ENCODE measurements around the gene ARPC5L. TPM values are rescaled to one million over a fixed set of nuclear protein-coding genes. Genes with fewer than 3 reads are reported as not detected.
A peak's percentile ranks its signal among the peaks of the same experiment; 100 is the strongest.
"Not testable (repeated sequence)": the region's sequence is repeated elsewhere in the genome, so short reads cannot be mapped to it uniquely, and the experiment has no call there.

Gene ARPC5L
- total and polyA plus RNA-seq, 2 experiments from 2014 or later: 24.3 to 88.8 TPM

DNA sequence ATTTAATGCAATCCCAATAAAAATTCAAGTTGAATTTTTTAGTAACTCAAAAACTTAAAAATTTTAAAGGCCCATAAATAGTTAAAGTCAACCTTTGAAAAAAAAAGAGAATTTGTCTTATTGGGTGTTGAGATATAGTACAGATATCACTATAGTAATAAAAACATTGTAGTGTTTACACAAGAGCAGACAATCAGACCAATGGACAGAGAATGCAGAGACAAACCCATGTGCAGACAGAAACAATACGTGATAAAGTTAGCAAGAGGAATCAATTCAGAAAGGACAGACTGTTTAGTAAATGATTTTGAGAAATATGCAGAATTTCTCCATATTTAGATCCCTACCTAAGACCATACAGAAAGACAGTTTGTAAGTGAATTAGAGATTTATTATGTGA lies 45.0 kb downstream of the ARPC5L start:
- Histone ChIP-seq H3K4me1 (ENCODE audit: low read depth) (no peaks in the 10 kb centered on the region), H3K36me3 (peaks cover 7% of the 10 kb centered on the region), H3K27ac (no peak overlapping the region), H3K27me3 (no peaks in the 10 kb centered on the region), H3K4me3 (no peak overlapping the region), H3K9me3 (ENCODE audit: low read depth) (no peaks in the 10 kb centered on the region)
- DNase-seq (ENCODE audit: low read depth in 1 of 2, low spot score in 1 of 2): peak in 1 of 2 donors; percentile 20
- TF ChIP-seq, protein P1, sequence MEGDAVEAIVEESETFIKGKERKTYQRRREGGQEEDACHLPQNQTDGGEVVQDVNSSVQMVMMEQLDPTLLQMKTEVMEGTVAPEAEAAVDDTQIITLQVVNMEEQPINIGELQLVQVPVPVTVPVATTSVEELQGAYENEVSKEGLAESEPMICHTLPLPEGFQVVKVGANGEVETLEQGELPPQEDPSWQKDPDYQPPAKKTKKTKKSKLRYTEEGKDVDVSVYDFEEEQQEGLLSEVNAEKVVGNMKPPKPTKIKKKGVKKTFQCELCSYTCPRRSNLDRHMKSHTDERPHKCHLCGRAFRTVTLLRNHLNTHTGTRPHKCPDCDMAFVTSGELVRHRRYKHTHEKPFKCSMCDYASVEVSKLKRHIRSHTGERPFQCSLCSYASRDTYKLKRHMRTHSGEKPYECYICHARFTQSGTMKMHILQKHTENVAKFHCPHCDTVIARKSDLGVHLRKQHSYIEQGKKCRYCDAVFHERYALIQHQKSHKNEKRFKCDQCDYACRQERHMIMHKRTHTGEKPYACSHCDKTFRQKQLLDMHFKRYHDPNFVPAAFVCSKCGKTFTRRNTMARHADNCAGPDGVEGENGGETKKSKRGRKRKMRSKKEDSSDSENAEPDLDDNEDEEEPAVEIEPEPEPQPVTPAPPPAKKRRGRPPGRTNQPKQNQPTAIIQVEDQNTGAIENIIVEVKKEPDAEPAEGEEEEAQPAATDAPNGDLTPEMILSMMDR (IDR thresholded peaks at IDR 0.05; ENCODE audit: low read depth, low read length): no peak

DNA sequence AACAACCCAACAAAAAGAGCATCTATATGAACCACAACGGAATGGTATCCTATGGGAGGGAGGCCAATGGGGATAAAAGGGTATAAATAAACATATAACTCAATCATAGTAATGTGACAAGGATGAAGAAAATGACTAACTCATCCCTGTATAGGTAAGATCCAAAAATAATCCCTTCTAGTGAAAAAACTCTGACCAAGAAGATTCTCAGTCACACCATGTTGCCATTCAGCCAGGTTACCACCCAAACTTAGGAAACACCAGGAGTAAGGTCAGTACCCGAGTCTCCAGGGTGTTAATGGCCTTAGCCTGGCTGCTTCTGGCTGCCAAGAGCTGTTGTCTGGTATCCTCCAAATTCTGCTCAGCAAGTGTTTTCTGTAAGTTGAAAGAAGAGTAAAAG lies 46.2 kb downstream of the ARPC5L start:
- H3K27ac ChIP-seq: no peak overlapping the region
- TF ChIP-seq, protein P1 (IDR thresholded peaks at IDR 0.05; ENCODE audit: low read depth, low read length): no peak
- no peak for DNase-seq (ENCODE audit: low read depth in 1 of 2, low spot score in 1 of 2)

DNA sequence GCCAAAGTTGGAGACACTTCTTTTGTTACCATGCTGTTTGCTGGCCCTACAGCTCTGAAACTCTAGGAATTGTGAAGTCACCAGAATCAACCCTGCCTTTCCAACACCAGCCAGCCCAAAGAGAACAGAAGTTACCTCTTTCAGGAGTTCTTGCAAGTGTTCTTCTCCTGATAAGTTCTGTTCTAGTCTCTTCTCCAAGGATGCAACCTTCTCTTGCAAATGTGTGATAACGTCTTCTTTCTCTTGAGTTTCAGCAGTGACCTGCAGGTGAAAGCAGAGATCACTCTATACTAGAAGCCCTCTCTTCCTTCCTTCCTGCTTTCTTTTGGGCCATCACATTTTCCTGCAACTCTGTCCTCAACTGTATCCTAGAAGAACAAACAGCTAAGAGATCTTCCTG lies 49.8 kb downstream of the ARPC5L start:
- TF ChIP-seq, protein P1 (IDR thresholded peaks at IDR 0.05; ENCODE audit: low read depth, low read length): no peak
- Histone ChIP-seq H3K27ac (no peak overlapping the region), H3K27me3 (no peaks in the 10 kb centered on the region), H3K4me3 (no peak overlapping the region), H3K9me3 (ENCODE audit: low read depth) (no peaks in the 10 kb centered on the region), H3K36me3 (peaks cover 12% of the 10 kb centered on the region), H3K4me1 (ENCODE audit: low read depth) (no peaks in the 10 kb centered on the region)
- DNase-seq (ENCODE audit: low read depth in 1 of 2, low spot score in 1 of 2): no peak

More for the DNA sequence above, 46.2 kb downstream of the ARPC5L start:
- no peak overlapping the region for H3K4me3 ChIP-seq
- no peaks in the 10 kb centered on the region for H3K4me1 ChIP-seq (ENCODE audit: low read depth)
- H3K9me3 ChIP-seq (ENCODE audit: low read depth): no peaks in the 10 kb centered on the region
- H3K27me3 ChIP-seq: no peaks in the 10 kb centered on the region
- H3K36me3 ChIP-seq: peaks cover 7% of the 10 kb centered on the region

DNA sequence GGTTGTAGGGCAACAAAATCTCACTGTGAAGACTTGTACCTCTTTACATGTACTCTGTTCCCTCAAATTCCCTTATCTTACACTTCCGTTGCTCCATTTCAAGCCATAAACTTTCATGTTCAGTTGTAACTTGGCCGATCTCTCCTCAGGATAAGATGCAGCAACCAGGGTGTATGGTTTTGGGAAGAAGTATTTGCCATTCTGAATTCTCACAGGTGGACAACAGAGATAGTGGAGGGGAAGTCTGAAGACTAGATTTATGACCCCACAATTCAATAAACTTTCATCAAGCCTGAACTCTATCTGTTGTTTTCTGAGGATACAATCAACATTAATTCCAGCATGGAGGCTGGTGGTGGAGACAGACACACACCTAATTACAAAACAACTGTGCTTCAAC lies 51.4 kb downstream of the ARPC5L start:
- no peak for DNase-seq (ENCODE audit: low read depth in 1 of 2, low spot score in 1 of 2)
- Histone ChIP-seq H3K27ac (no peak overlapping the region), H3K4me3 (no peak overlapping the region), H3K4me1 (ENCODE audit: low read depth) (no peaks in the 10 kb centered on the region), H3K27me3 (no peaks in the 10 kb centered on the region), H3K36me3 (peaks cover 9% of the 10 kb centered on the region), H3K9me3 (ENCODE audit: low read depth) (no peaks in the 10 kb centered on the region)
- TF ChIP-seq, protein P1 (IDR thresholded peaks at IDR 0.05; ENCODE audit: low read depth, low read length): no peak

DNA sequence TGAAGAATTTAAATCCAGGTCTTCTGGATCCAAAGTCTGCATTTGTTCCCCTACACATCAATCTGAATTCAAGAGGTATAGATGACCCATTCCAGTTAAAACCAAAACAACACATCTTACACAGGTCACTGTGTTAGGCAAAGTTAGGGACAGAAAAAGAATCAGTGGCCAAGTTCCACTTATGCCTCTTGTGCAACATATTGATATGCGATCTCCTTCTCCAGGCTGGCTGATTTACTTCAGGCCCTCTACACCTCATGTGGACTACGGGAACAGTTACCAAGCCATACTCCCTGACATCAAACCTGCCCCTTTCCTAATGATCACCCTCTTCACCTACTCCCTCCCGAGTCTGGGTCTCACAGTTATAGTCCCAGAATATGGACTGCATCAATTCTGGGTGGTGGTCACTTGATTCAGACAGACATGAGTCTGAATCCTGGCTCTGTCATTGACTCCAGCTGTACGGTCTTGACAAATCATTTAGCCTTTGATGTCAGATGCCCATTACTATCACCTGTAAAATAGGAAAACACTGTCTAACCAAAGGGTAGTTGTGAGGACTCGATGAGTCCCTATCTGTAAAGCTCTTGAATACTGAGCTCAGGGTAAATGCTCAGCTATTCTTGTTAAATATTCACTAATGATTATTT lies 52.9 kb downstream of the ARPC5L start:
- no peak overlapping the region for H3K4me3 ChIP-seq
- TF ChIP-seq, protein P1 (IDR thresholded peaks at IDR 0.05; ENCODE audit: low read depth, low read length): no peak
- H3K4me1 ChIP-seq (ENCODE audit: low read depth): no peaks in the 10 kb centered on the region
- no peak overlapping the region for H3K27ac ChIP-seq
- H3K36me3 ChIP-seq: peaks cover 14% of the 10 kb centered on the region
- H3K27me3 ChIP-seq: no peaks in the 10 kb centered on the region
- no peak for DNase-seq (ENCODE audit: low read depth in 1 of 2, low spot score in 1 of 2)
- no peaks in the 10 kb centered on the region for H3K9me3 ChIP-seq (ENCODE audit: low read depth)

DNA sequence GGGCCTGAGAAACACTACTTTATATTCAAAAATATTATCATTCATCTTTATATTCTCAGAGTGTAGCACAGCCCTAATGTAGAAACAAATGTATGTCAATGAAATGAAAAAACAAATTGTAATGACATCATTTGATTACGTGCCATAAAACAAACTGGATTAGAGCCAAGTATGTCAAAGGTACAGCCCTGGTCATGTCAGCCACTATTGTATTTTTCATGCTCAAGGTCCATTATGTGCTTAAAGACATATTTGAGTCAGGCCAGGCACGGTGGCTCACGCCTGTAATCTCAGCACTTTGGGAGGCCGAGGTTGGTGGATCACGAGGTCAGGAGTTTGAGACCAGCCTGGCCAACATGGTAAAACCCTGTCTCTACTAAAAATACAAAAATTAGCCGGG lies 58.5 kb downstream of the ARPC5L start:
- not testable (repeated sequence) for H3K4me3 ChIP-seq; H3K9me3 ChIP-seq (ENCODE audit: low read depth); H3K27ac ChIP-seq; H3K27me3 ChIP-seq; H3K4me1 ChIP-seq (ENCODE audit: low read depth)
- peak in 1 of 2 donors; percentile 28 for DNase-seq (ENCODE audit: low read depth in 1 of 2, low spot score in 1 of 2)
- peaks cover 34% of the 10 kb centered on the region for H3K36me3 ChIP-seq

Other genes with a start within 250 kb of the ARPC5L start
- gene NR6A1, start 90.8 kb upstream of the ARPC5L start, total RNA-seq: 12.8 and 19.8 TPM in 2 replicates
- gene NR6A1, start 90.8 kb upstream of the ARPC5L start, polyA plus RNA-seq: 3.2 and 5.8 TPM in 2 replicates
- gene OLFML2A, start 85.0 kb upstream of the ARPC5L start, total RNA-seq: 4.7 and 10.7 TPM in 2 replicates
- gene OLFML2A, start 85.0 kb upstream of the ARPC5L start, polyA plus RNA-seq: 2.6 and 3.4 TPM in 2 replicates
- gene WDR38, start 8.7 kb upstream of the ARPC5L start, total RNA-seq: not detected in 2 replicates
- gene WDR38, start 8.7 kb upstream of the ARPC5L start, polyA plus RNA-seq: not detected in 2 replicates
- gene RPL35, start 173 bp upstream of the ARPC5L start, total RNA-seq: 2,527 and 2,996 TPM in 2 replicates
- 1,204 and 1,356 TPM in 2 replicates for gene RPL35, start 173 bp upstream of the ARPC5L start, polyA plus RNA-seq
- gene GOLGA1, start 79.0 kb downstream of the ARPC5L start, total RNA-seq: 16.2 and 21.1 TPM in 2 replicates
- 13.5 and 15.0 TPM in 2 replicates for gene GOLGA1, start 79.0 kb downstream of the ARPC5L start, polyA plus RNA-seq

Data from cardiac muscle cell (in vitro differentiated cells and primary cell).